Measurements from ENCODE around the gene CMSS1.
A peak's percentile ranks its signal among the peaks of the same experiment; 100 is the strongest.

Gene CMSS1

DNA sequence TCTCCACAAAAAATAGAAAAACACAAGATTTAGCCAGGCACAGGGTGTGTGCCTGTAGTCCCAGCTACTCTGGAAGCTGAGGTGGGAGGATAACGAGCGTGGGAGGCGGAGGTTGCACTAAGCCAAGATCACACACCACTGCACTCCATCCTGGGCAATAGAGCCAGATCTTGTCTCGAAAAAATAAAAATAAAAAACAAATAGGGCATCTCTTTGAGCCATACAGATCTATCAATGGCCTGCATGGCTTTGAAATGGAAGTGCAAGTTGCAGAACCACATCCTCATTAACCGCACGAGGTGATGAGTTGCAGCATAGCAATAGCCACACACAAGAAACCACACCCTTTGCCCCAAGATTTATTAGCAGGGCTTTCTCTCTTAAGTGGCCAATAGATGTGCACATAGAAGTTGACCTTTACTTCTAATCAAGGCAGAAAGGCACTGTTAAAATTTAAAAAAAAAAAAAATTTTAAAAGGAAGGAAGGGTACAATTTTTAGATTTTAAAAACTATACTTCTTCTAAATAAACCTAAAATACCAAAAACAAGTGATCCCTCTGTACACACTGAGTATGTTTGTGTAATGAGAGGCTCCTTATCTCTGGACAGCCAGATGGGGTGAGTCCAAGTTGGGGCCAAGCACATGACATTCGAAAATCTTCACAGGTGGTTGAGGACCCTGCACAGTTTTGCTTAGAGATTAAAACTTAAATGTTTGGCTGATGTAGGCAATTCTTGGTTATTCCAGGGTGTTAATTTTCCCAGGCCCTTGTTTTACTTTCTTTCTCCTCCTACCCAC is 243.2 kb downstream of the CMSS1 start:
- no peak for DNase-seq

DNA sequence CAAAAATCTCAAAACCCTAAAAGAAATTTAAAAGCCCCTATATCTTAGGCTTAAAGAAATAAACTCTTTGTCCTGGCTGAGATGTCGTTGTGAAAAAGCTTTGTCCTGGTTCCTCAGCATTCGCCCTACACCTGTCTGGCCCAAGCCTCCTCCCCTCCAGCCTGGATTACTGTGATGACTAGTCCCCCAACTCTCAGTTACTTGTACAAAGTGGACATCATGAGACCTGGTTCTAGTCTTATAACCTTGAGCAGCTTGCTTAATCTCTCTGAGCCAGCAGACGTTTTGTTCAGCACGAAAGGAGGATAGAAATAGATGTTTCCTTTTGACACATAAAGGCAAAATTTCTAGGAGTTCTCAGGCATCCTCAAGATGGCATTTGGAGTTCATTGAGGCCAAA is 245.0 kb downstream of the CMSS1 start:
- no peak for DNase-seq

DNA sequence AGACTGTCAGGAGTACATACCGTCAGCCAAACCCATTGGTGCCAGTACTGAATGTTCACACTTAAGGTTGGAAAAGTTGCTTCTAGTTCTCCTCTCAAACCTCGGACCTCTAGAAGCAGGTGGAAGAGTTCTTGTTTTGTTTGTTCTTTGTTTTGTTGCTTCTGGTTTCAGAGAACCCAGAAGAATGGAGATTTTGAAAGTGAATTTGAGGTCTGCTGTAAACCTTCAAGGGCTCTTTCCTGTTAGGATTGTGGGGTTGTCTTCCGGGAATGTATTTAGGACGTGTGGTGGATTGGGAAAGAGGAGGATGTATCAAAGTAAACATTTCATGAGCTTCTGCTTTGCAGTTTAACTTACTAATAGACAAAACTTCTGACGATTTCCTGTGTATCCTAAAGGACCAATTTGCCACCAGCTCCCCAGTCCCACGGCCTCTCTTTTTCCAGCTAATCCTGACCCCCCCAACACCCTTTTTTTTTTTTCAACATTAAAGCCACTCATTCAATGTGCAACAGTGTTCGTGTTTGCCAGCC is 246.3 kb downstream of the CMSS1 start:
- DNase-seq, result no peak

DNA sequence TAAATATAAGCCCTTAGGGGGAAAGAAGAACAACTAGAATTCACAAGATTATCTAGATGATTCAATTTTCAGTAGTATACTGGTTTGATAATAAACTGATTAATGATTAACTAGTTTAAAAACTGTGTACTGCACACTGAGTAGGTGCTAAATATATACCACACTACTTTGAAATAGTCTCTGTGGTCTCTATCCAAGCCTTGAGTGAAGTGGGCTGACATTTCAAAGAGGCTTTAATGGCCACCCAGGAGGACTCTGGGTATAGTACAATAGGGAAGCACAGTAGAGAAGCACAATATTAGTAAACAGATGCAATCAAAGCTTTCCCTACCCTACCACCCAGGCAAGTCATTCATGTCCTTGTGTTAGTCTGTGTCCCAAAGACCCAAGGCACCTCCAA is 249.9 kb downstream of the CMSS1 start:
- DNase-seq, result no peak

DNA sequence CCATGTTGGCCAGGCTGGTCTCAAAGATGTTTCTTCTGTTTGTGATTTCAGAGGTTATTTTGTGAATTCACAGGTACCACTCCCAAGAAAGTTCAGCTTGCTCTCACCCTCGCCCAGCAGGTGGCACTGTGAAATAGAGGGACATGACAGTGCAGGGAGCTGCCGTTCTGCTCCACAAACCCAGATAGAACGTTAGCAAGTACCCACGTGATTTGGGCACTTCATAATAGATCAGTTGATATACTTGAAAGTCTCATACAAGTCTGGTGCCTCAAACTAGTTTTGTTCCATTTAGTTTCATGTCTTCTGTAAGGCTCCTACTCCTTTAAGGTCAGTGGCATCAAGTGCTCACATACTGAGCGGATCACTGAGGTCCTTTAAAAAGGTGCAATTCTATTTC is 251.2 kb downstream of the CMSS1 start:
- DNase-seq, result peak; percentile 26

DNA sequence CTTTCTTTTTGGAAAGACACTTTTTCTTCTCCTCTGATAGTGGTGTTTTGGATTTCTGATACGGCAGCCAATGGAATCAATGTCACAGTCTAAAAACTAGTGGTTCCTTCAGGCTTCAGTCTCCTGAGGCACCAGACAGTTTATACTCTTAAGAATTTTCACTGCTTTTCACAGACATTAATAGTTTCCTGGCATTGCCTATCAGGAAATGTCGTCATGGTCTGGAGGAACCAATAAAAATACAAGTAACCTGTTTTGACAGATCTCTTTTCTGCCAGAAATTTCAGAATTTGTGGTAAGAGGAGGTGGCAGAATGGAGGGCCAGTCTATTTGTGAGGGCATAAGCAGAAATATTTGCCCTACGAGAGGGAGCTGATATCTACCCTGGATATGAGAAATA is 251.8 kb downstream of the CMSS1 start:
- DNase-seq, result no peak

DNA sequence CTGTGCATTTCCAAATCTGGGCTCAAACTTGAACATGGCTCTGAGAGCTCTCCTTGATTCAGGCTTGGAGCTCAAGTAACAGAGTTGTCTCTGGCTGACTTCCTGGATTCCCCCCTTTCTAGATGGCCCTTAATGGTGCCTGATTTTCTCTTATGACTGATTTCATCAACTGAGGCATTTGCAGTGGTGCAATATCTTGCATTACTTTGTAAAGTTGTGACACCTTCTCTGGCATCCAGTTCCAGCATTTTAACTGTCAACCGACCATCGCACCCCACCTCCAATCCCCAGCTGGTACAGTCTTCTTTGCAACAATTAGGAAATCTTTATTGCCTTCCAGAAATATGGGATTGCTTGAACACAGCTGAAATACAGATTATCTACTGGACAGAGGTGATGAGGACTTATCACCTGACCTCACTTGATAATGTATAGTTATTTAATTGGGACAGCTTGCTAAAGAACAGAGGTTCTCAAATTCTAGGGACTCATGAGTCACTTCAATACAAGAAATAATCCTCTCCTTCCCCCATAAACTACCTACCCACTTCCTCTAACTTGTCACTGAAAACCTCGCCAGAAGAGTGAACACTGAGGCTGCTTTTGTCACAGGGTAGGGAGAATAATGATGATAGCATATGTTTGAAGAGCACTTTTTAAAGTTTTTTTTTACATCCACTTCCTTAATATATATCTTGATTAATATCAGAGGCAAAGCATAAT is 254.8 kb downstream of the CMSS1 start:
- no peak for DNase-seq

DNA sequence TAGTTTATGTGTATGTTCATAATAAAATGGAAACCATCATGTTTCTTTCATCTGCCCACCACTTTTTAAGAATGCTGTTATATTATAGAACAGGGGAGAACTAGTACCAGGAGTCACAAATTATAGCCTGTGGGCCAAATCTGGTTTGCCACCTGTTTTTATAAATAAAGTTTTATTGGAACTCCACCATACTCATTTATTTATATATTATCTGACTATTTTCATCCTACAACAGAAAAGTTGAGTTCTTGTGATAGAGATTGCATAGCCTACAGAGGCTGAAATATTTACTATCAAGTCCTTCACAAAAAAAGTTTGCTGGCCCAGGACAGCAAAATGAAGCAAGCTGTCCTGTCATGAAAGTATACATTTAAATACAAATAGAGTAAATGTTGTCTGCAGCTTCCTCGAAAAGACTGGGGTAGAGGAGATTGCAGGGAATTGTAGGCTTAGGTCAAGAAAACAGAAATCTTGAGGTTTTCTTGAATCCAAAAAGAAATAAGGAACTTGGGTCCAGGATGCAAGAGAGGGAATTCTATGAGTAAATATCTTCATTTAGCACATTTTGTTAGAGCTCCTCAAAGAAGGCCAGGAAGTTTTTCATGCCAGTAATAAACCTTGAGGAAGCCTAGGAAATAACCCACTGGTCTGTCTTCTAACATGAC is 255.5 kb downstream of the CMSS1 start:
- no peak for DNase-seq

DNA sequence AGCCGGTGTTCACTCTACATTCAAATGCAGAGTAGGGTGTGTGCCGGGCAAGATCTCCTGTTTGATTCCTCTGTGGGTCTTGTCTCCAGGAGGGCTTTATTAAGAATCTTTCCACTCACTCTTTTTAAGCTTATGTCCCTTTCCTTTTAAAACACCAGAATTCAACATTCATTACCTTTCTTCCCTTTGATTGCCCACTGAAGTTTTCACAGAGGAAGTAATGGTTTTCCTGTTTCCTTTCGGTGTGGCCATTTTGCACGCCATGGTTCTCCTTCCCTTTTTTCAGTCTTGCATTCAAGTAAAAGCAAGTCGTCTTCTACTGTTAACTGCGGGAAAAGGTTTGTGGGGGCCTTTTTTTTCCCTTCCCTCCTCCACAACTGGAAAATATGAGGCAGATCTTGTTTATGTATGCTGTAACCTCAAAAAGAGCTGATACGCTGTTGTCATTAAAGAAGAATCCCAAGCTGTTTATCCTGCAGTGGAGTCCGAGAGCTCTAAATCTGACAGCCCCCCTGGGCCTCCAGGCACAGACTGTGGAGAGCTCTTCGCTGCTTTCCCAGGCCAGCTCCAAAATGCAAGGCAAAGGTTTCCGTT is 256.1 kb downstream of the CMSS1 start:
- peak; percentile 26 for DNase-seq

DNA sequence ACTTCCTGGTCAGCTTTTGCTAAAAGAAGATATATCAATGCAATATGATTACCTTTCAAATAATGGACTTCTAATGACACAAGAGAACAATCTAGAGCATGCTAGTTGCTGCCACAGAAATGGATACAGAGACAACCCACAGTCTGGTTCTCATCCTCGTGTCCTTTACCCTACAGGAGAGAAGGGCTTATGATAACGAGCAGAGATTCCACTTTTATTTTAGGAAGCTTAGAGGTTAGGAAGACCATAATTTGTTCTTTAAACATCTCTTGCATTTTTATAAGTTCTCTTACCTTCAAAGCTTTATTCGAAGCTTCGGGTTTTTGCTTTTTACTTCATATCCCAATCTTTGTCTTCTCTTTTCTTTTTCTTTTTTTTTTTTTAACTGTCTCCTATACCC is 257.5 kb downstream of the CMSS1 start:
- DNase-seq, result no peak

DNA sequence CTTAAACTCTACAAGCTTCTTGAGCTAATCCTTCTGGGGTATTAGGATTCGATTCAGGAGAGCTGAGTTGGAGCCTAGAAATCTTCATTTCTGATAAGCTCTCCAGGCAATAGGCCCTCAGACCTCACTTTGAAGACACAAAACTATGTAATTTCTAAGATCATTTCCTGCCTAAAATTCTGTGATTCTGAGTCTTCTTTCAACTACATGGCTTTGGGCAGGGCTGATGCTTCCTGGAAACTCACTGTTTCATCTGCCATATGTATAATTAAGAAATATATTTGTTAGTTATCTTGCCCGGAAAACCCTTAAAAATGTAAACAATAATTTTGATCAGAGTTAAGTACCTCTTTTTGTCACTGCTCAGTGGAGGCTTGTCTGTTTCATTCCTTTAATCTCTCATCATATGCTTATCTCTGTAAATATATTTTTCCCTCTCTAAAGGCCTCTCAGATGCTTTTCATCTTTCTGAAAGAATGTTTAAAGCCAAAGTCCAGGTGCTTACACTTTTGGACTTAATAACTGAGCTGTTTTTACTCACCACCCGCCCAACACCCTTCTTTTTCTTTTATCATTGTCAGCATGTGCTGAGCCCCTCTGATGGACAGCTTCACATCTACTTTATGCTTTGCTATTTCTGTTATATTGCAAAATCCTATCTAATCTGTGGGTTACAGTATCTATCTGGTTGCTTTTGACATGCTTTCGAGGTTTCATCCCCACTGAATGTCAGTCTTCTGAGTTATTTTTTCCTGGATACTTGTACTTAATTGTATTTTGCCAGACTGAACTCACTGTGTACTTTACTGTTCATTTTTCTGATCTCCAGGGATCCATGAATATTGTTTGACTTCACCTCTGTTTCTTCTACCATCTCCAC is 258.4 kb downstream of the CMSS1 start:
- no peak for DNase-seq

DNA sequence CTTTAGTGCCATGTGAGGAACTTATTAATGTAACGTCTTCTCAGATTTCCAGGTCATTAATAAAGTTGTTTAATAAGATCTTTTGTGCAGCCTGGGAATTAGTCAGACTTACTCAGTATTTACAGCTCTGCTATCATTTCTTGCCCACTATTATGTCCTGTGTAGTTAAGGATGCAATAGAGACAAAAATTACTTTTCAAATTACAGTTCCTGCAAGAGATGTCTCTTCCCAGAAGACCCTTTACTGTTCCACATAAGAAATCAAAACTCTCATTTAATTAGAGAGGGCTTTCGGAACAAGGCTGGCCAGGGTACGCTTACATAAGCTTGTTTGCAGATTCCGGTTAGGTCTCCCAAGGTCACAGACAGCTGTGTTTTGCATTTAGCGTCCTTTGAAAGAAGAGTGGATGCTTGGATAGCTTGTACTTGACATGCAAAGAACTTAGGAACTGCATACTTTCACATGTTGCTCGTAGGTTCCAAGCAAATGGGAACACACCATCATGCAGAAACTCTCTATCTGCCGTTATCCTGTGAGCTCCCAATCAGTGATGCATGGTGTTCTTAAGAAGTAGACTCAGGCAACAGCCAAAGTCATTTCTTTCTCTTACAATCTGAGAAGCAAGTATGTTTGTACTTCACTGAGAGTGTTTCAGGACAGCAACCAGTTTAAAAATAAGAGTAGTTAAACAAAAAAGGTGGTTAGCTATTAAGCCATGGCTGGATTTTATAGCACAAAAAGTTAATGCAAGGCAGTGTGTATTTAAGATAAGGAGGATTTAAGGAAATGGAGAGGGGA is 259.3 kb downstream of the CMSS1 start:
- DNase-seq, result no peak

DNA sequence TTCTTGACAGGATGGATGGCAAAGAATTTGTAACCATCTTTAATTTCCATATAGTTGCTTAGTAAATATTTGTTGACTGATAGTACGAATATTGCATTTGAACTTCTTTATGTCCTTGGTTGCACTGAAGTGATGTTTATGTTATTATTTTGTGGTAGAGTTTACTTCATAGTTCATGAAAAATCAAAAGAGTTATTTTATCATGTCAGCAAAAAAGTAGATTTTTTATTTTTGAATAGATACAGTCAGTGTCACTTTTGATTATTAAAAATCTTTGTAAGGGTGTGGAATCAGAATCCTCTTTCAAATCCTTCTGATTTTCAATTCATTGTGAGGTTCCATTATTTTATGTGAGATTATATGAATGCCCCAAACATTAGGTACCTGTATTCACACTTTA is 261.7 kb downstream of the CMSS1 start:
- no peak for DNase-seq

DNA sequence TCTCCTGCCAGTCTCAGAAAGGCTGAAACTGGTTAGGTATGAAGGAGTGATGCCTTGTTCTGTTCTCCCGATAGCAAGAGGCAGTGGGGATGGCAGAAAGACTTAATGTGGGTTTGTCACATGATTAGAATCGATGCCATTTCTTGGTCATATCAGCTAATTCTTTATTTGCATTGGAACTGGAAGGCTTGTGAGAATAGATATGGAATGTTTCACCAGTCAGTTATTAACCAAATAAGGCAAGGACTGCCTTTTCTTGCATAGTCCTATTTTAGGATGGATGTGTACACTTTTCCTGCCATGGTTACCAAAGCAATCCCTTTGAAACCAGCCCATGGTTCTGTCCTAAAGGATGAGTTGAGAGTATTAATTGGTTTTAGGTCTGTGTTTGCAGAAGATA is 262.9 kb downstream of the CMSS1 start:
- DNase-seq, result no peak

DNA sequence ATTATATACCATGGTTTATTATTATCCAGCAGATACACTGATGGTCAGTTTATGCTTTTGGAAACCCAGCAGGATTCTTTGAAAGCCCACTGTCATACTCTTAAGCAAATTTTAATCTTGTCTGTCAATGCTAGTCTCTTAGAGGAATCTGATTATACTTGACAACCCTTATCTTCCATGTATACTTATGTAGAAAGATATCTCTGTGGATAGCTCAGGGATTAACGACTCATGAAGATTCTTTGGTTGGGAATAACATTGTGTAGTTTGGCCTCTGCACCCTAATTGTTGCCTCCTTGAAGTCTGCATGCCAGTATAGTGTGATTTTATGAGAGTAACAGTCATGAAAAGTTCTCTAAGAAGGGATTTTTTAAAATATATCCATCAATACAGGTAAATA is 263.6 kb downstream of the CMSS1 start:
- DNase-seq, result no peak

DNA sequence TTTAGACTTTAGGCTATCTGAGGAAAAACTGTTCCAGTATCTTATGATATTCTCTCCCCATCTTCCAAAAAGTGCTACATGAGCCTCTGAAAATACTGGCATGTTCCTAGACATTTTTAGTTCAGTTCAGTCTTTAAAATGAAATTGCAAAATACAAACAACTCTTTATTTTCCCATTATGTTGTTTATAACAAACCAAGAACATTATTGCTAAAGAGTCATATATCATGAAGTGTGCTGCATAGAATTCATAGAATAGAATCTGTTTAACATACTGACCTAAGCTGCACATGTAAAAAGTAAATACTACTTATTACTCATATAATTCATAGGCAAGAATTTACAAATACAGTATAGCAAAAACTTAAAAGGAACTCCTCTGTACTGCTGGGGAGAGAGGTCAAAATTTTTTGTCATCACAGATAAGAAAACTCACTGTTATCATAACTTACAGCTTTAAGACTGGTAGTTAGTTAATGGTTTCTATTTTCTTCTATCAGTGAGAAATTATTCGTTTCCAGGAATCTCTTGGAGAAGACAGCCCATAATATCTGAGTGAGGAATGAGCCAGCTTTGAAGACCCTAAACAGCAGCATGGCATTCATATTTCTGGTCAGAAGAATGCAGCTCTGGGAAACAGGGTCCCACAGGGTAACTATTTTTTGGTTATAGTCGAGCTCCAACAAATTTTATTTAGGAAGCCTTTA is 264.5 kb downstream of the CMSS1 start:
- DNase-seq, result no peak

DNA sequence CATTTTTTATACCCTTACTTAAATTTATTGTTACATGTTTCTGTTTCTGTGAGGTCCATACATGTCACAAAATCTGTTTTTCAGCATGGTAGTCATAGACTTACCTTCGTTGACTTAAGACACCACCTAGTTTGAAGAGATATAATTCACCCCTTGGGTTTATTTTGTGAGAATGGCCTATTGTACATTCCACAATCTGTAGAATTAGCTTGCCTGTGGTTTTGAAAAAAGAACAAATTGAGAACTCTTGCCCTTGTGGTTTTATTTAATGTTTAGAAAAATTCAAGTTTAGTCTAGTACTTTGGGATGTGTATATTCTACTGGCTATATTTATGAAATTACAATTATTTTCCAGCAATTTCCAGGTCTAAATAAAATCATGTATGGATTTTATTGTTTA is 265.1 kb downstream of the CMSS1 start:
- no peak for DNase-seq

DNA sequence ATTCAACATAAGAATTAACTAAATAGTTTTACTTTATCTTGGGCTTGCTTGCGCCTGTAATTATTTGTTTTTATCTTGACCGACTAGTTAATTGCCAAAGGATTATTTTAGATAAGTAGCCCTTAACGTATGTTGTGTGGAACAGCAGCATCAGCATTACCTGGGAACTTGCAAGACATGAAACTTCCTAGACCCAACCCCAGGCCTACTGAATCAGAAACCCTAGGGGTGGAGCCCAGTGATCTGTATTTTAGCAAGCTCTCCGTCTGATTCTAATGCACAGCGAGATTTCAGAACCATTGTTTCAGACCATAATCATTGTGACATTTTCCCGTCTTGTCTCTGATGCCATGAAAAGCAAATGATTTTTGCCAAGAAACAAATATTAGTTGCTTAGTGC is 265.5 kb downstream of the CMSS1 start:
- no peak for DNase-seq

DNA sequence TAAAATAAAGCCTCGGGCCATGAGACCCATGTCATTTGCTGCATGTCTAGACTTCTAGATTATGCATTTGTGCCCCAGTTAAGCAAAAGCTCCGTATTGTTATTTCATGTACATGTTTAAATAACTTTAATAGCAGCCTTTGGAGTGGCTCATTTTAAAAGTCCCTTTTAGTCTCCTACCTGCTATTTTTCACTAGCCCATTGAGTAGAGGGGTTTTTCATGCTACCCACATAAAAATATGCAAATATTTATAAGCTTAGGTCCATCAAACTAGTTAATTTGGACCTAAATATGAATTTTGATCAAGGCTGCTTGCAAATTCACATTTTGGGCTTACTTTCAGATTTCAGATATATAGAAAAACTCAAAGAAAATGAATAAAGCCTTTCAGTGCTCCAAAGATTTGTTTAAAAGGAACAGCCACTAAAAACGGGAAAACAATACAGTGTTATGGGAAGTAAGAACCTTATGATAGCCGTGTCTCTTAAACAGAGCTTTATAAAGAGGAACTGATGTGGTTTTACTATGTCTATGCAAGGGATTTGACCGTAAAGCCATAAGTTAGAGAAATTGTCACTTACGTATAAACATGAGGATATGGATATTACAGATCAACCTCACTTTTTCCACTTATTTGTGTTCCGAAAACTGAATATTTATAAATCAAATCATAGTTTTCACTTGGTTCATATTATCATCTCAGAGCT is 266.6 kb downstream of the CMSS1 start:
- no peak for DNase-seq

DNA sequence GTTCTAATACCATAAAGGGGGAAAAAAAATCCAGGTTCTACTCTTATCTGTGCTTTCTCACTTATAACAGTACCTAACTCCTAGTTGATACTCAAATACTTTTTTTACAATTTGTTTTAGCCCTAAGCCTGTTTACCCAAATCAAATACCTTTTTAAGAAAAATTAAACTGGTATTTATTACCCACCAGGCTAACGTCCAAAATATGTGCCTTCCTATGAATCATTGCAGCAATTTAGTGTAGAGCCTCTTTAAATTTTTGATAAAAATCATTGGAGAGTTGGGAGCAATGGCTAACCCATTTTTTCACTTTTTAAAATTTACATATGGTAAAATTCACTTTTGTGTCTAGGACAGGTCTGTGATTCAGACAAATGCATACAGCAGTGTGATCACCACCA is 268.7 kb downstream of the CMSS1 start:
- no peak for DNase-seq
